Caco-2 (cell line): ENCODE data around the gene PALM. TPM values are rescaled to one million over a fixed set of nuclear protein-coding genes. Genes with fewer than 3 reads are reported as not detected.

Experiments
- BruUV-seq: library from RNA; stranded (reverse); fragments of 400-500 nt; replicated peaks from 2 replicates; lab custom pipeline; 2021; lab: Mats Ljungman, UMichigan
- CTCF ChIA-PET: fragments of 300-600 bp; sonication (Branson Sonifier 250); formaldehyde crosslinking; loops from one replicate; lab custom pipeline; 2022; ENCODE audit warnings: antibody characterized with exemption; lab: Charles Lee
- POLR2A ChIA-PET: fragments of 300-600 bp; sonication (Branson Sonifier 250); formaldehyde crosslinking; loops from one replicate; lab custom pipeline; 2022; ENCODE audit warnings: antibody characterized with exemption; lab: Charles Lee
- DNase-seq, 2 experiments: peaks; one replicate each; pipeline versions ENCODE4 v3.0.0 to v3.0.0-alpha.2; 2020 to 2022
- H3K27me3 ChIP-seq: replicated peaks from 2 replicates; pipeline ENCODE4 v1.6.0; 2011; ENCODE audit warnings: low read length; ENCODE audit not compliant: control insufficient read depth, insufficient read depth
- H3K36me3 ChIP-seq: 2 replicates; pipeline ENCODE4 v1.5.1; 2011; ENCODE audit warnings: low read length; ENCODE audit not compliant: control insufficient read depth, insufficient read depth
- H3K4me1 ChIP-seq: fragments of 250-450 bp; sonication (Bioruptor Pico); 2 replicates; pipeline ENCODE4 v1.5.1; 2020; ENCODE audit warnings: mild to moderate bottlenecking
- H3K4me3 ChIP-seq: 2 replicates; pipeline ENCODE4 v1.5.1; 2011; ENCODE audit warnings: low read depth, mild to moderate bottlenecking, control low read depth, low read length
- H3K9me3 ChIP-seq: fragments of 250-450 bp; sonication (Bioruptor Pico); 2 replicates; pipeline ENCODE4 v1.5.1; 2020; ENCODE audit warnings: mild to moderate bottlenecking, moderate library complexity
- H3K27ac Mint-ChIP-seq: one replicate; pipeline ENCODE4 v1.8.0; 2022; ENCODE audit warnings: mixed read lengths; ENCODE audit not compliant: unreplicated experiment
- H3K27me3 Mint-ChIP-seq: one replicate; pipeline ENCODE4 v1.8.0; 2022; ENCODE audit warnings: mixed read lengths; ENCODE audit not compliant: insufficient read depth, unreplicated experiment
- H3K36me3 Mint-ChIP-seq: one replicate; pipeline ENCODE4 v1.8.0; 2022; ENCODE audit warnings: mild to moderate bottlenecking, mixed read lengths; ENCODE audit not compliant: insufficient read depth, unreplicated experiment
- H3K4me1 Mint-ChIP-seq: one replicate; pipeline ENCODE4 v1.8.0; 2022; ENCODE audit warnings: low read depth, mixed read lengths; ENCODE audit not compliant: unreplicated experiment
- H3K4me3 Mint-ChIP-seq: one replicate; pipeline ENCODE4 v1.8.0; 2022; ENCODE audit warnings: mild to moderate bottlenecking, moderate library complexity, mixed read lengths; ENCODE audit not compliant: unreplicated experiment
- H3K9me3 Mint-ChIP-seq: one replicate; pipeline ENCODE4 v1.8.0; 2022; ENCODE audit warnings: mixed read lengths; ENCODE audit not compliant: unreplicated experiment
- intact Hi-C: fragments of 100-400 bp; cut with micrococcal nuclease; formaldehyde crosslinking; loops from one replicate; pipeline ENCODE4 v1.10.0; 2022; ENCODE audit not compliant: unreplicated experiment
- total RNA-seq: library from RNA; stranded (reverse); gene quantifications from 2 replicates; pipeline ENCODE4 v1.2.3, GENCODE V29; 2022
- TF ChIP-seq, protein P1 (sequence below), 2 experiments: fragments of 200-600 bp in 1 of 2; IDR thresholded peaks; 1 replicate in 1 of 2; 2 replicates in 1 of 2; pipeline versions ENCODE4 v1.5.1 to v1.8.0; 2011 to 2022; ENCODE audit warnings: antibody characterized with exemption in 1 of 2, control low read depth in 1 of 2, inconsistent platforms in 1 of 2, low read depth in 1 of 2, low read length in 1 of 2, mild to moderate bottlenecking in 1 of 2, moderate library complexity in 1 of 2; ENCODE audit not compliant: insufficient read depth in 1 of 2, severe bottlenecking in 1 of 2, unreplicated experiment in 1 of 2

Gene PALM
- total RNA-seq, 1 experiment from 2014 or later: 16.1 TPM

DNA sequence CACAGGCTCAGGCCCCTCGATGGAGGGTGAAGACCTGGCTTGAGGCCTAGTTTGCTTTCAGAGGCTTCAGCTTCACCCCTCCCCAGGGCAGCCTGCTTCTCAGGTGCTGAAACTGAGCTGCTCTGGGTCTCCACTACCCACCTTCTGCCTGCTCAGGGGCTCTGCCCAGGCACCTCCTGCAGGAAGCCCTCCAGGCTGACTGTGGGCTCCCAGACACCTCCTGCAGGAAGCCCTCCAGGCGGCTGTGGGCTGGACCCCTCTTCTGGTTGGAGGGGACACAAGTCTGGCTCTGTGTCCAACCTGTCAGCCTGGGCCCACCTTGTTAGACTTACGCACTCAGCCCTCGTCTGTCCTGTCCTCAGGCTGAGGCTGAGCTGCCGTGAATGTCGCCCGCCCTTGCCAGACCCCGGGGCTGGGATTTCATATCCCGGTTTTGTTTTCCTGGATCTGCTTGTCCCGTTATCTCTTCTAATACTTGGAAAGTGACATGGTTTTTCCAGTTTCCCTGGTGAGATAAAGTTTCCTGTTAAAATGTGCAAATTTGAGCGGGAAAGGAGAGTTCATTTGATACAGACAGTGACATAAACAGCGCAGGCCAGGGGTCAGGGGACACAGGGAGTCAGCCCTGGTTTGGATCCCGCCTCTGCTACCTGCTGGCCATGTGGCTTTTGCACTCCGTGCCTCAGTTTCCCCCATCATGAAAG, 21.4 kb downstream of the PALM start:
- H3K36me3 ChIP-seq: no peaks in the 10 kb centered on the region
- DNase-seq: no peak
- TF ChIP-seq, protein P1, sequence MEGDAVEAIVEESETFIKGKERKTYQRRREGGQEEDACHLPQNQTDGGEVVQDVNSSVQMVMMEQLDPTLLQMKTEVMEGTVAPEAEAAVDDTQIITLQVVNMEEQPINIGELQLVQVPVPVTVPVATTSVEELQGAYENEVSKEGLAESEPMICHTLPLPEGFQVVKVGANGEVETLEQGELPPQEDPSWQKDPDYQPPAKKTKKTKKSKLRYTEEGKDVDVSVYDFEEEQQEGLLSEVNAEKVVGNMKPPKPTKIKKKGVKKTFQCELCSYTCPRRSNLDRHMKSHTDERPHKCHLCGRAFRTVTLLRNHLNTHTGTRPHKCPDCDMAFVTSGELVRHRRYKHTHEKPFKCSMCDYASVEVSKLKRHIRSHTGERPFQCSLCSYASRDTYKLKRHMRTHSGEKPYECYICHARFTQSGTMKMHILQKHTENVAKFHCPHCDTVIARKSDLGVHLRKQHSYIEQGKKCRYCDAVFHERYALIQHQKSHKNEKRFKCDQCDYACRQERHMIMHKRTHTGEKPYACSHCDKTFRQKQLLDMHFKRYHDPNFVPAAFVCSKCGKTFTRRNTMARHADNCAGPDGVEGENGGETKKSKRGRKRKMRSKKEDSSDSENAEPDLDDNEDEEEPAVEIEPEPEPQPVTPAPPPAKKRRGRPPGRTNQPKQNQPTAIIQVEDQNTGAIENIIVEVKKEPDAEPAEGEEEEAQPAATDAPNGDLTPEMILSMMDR (IDR thresholded peaks at IDR 0.05; ENCODE audit: insufficient read depth in 1 of 2, low read depth in 1 of 2, low read length in 1 of 2, severe bottlenecking in 1 of 2, unreplicated experiment in 1 of 2): no peak
- BruUV-seq: no TSS peak
- CTCF ChIA-PET: no interaction called here
- Mint-ChIP-seq H3K27me3 (no peaks in the 10 kb centered on the region), H3K4me1 (no peaks in the 10 kb centered on the region), H3K9me3 (no peaks in the 10 kb centered on the region), H3K4me3 (no peak overlapping the region), H3K36me3 (peaks cover 17% of the 10 kb centered on the region), H3K27ac (no peak overlapping the region)
- POLR2A ChIA-PET: no interaction called here
- no peaks in the 10 kb centered on the region for H3K9me3 ChIP-seq
- no peaks in the 10 kb centered on the region for H3K27me3 ChIP-seq
- no peak overlapping the region for H3K4me3 ChIP-seq
- intact Hi-C loops: no loop called here
- H3K4me1 ChIP-seq: no peaks in the 10 kb centered on the region

DNA sequence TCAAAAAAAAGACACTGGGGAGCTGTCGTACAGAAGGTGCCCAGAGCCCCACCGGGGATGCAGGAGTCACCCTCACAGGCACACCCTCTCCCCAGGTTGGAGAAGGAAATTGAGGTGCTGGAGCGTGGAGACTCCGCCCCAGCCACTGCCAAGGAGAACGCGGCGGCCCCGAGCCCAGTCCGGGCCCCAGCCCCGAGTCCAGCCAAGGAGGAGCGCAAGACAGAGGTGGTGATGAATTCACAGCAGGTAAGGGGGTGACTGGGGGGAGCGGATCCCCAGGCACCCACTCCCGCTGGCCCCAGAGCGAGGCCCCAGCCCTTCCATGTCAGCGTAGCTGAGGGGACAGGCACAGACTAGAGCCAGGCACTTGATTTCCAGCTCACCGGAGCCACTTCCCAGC, 22.3 kb downstream of the PALM start:
- no peaks in the 10 kb centered on the region for H3K9me3 Mint-ChIP-seq
- no peaks in the 10 kb centered on the region for H3K4me1 Mint-ChIP-seq
- no peak overlapping the region for H3K4me3 Mint-ChIP-seq
- ChIA-PET CTCF (no interaction called here), POLR2A (no interaction called here)
- H3K4me3 ChIP-seq: no peak overlapping the region
- H3K27me3 Mint-ChIP-seq: no peaks in the 10 kb centered on the region
- no peak overlapping the region for H3K27ac Mint-ChIP-seq
- no peaks in the 10 kb centered on the region for H3K36me3 ChIP-seq
- BruUV-seq: no TSS peak
- H3K27me3 ChIP-seq: no peaks in the 10 kb centered on the region
- H3K36me3 Mint-ChIP-seq: peaks cover 17% of the 10 kb centered on the region
- no peaks in the 10 kb centered on the region for H3K9me3 ChIP-seq
- intact Hi-C loops: no loop called here
- TF ChIP-seq, protein P1 (IDR thresholded peaks at IDR 0.05; ENCODE audit: insufficient read depth in 1 of 2, low read depth in 1 of 2, low read length in 1 of 2, severe bottlenecking in 1 of 2, unreplicated experiment in 1 of 2): no peak
- H3K4me1 ChIP-seq: no peaks in the 10 kb centered on the region
- no peak for DNase-seq

DNA sequence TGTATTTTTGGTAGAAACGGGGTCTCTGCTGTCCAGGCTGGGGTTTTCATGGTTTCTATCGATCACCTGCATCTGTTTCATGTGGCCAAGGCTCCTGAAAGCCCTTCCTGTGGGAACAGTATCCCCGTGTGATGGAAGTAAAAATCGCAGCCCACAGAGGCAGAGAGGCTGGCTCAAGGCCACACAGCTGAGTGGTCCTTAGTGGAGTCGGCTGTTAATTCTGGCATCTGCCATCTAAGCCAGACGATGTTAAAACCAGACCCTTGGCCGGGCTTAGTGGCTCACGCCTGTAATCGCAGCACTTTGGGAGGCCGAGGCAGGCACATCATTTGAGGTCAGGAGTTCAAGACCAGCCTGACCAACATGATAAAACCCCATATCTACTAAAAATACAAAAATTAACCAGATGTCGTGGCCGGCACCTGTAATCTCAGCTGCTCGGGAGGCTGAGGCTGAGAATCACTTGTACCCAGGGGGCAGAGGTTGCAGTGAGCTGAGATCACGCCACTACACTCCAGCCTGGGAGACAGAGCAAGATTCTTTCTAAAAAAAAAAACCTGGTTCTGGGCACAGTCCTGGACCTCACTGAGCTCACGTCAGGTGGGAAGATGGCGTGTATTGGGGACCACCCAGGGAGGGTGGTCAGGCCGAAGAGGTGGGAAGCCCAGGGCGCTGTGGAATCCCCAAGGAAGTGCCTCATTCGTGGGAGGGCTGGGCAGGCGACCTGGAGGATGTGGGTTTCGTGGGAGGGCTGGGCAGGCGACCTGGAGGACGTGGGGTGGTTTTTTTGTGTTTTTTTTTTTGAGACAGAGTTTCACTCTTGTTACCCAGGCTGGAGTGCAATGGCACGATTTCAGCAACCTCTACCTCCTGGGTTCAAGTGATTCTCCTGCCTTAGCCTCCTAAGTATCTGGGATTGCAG, 23.7 kb downstream of the PALM start:
- Mint-ChIP-seq H3K4me3 (no peak overlapping the region), H3K9me3 (no peaks in the 10 kb centered on the region)
- POLR2A ChIA-PET: interaction anchor here (0.6 kb wide), 1 partner anchor 67 kb away, joined by 3 read pairs; no protein-coding TSS in a partner anchor

More for the DNA sequence above, 23.7 kb downstream of the PALM start:
- CTCF ChIA-PET: interaction anchor here (0.6 kb wide), 1 partner anchor 33 kb away, joined by 4 read pairs; no protein-coding TSS in a partner anchor
- no peak overlapping the region for H3K4me3 ChIP-seq
- intact Hi-C loops: no loop called here
- no peaks in the 10 kb centered on the region for H3K9me3 ChIP-seq
- no peaks in the 10 kb centered on the region for H3K27me3 ChIP-seq
- no peaks in the 10 kb centered on the region for H3K36me3 ChIP-seq
- no TSS peak for BruUV-seq
- Mint-ChIP-seq H3K27ac (no peak overlapping the region), H3K36me3 (peaks cover 29% of the 10 kb centered on the region), H3K4me1 (no peaks in the 10 kb centered on the region), H3K27me3 (no peaks in the 10 kb centered on the region)
- DNase-seq: no peak
- TF ChIP-seq, protein P1 (IDR thresholded peaks at IDR 0.05; ENCODE audit: insufficient read depth in 1 of 2, low read depth in 1 of 2, low read length in 1 of 2, severe bottlenecking in 1 of 2, unreplicated experiment in 1 of 2): no peak
- no peaks in the 10 kb centered on the region for H3K4me1 ChIP-seq
